Calu3 (cell line): ENCODE measurements around the gene KCNJ5. TPM values are rescaled to one million over a fixed set of nuclear protein-coding genes. Genes with fewer than 3 reads are reported as not detected.

Experiments used
- BruUV-seq: library from RNA; stranded (reverse); fragments of 400-500 nt; replicated peaks from 2 replicates; lab custom pipeline; 2021; lab: Mats Ljungman, UMichigan
- CTCF ChIA-PET: fragments of 300-600 bp; sonication (Branson Sonifier 250); formaldehyde crosslinking; loops from one replicate; lab custom pipeline; 2022; ENCODE audit warnings: antibody characterized with exemption; lab: Charles Lee
- DNase-seq: peaks from one replicate; pipeline ENCODE4 v3.0.0; 2022
- H3K27ac Mint-ChIP-seq: one replicate; pipeline ENCODE4 v1.8.0; 2022; ENCODE audit warnings: mixed read lengths; ENCODE audit not compliant: unreplicated experiment
- H3K27me3 Mint-ChIP-seq: one replicate; pipeline ENCODE4 v1.8.0; 2022; ENCODE audit warnings: mixed read lengths; ENCODE audit not compliant: unreplicated experiment
- H3K36me3 Mint-ChIP-seq: one replicate; pipeline ENCODE4 v1.8.0; 2022; ENCODE audit warnings: mild to moderate bottlenecking, moderate library complexity, mixed read lengths; ENCODE audit not compliant: insufficient read depth, unreplicated experiment
- H3K4me1 Mint-ChIP-seq: one replicate; pipeline ENCODE4 v1.8.0; 2022; ENCODE audit warnings: mild to moderate bottlenecking, low read depth, mixed read lengths; ENCODE audit not compliant: unreplicated experiment
- H3K4me3 Mint-ChIP-seq: one replicate; pipeline ENCODE4 v1.8.0; 2022; ENCODE audit warnings: mild to moderate bottlenecking, low read depth, moderate library complexity, mixed read lengths; ENCODE audit not compliant: unreplicated experiment
- H3K9me3 Mint-ChIP-seq: one replicate; pipeline ENCODE4 v1.8.0; 2022; ENCODE audit warnings: low read depth, mixed read lengths; ENCODE audit not compliant: unreplicated experiment
- CTCF ChIP-seq: fragments of 200-600 bp; IDR thresholded peaks from one replicate; pipeline ENCODE4 v1.8.0; 2022; ENCODE audit warnings: antibody characterized with exemption; ENCODE audit not compliant: unreplicated experiment
- intact Hi-C: fragments of 100-400 bp; cut with micrococcal nuclease; formaldehyde crosslinking; loops from one replicate; pipeline ENCODE4 v1.10.0; 2022; ENCODE audit not compliant: unreplicated experiment
- total RNA-seq: library from RNA; stranded (reverse); gene quantifications from 2 replicates; pipeline ENCODE4 v1.2.3, GENCODE V29; 2022

The KCNJ5 gene
- total RNA-seq, 1 experiment from 2014 or later, result not detected

- BruUV-seq, result no TSS peak
- CTCF ChIA-PET, result interaction anchor here (1.3 to 1.9 kb wide), 2 partner anchors 16 to 30 kb away, joined by 3 to 6 read pairs; no protein-coding TSS in a partner anchor
- Mint-ChIP-seq H3K27ac (no peak overlapping the region), H3K9me3 (no peaks in the 10 kb centered on the region), H3K27me3 (no peaks in the 10 kb centered on the region), H3K36me3 (peaks cover 7% of the 10 kb centered on the region), H3K4me3 (peak overlapping the region; percentile 72), H3K4me1 (no peaks in the 10 kb centered on the region)
- DNase-seq, result peak; percentile 35
- TF ChIP-seq CTCF, result no peak
- intact Hi-C loops, result no loop called here
Observed at GRCh38 chr11:128904656-128905344, 13.6 kb downstream of the KCNJ5 start.

GRCh38 chr11:128905345-128906184 is 14.4 kb downstream of the KCNJ5 start:
- intact Hi-C loops, result no loop called here
- no peaks in the 10 kb centered on the region for H3K9me3 Mint-ChIP-seq
- CTCF ChIA-PET, result interaction anchor here (0.7 to 2.2 kb wide), 8 partner anchors 15 to 149 kb away, joined by 3 to 16 read pairs (median 4); no protein-coding TSS in a partner anchor
- H3K4me1 Mint-ChIP-seq, result no peaks in the 10 kb centered on the region
- DNase-seq, result peak; percentile 69
- peak overlapping the region; percentile 72 for H3K4me3 Mint-ChIP-seq
- H3K27ac Mint-ChIP-seq, result no peak overlapping the region
- H3K36me3 Mint-ChIP-seq, result peaks cover 7% of the 10 kb centered on the region
- TF ChIP-seq CTCF, result peak; percentile 39
- BruUV-seq, result no TSS peak
- H3K27me3 Mint-ChIP-seq, result no peaks in the 10 kb centered on the region

- H3K4me1 Mint-ChIP-seq, result no peaks in the 10 kb centered on the region
- BruUV-seq, result no TSS peak
- intact Hi-C loops, result no loop called here
- H3K36me3 Mint-ChIP-seq, result peaks cover 7% of the 10 kb centered on the region
- TF ChIP-seq CTCF, result no peak
- no peak for DNase-seq
- peak overlapping the region; percentile 72 for H3K4me3 Mint-ChIP-seq
- no peak overlapping the region for H3K27ac Mint-ChIP-seq
- no peaks in the 10 kb centered on the region for H3K9me3 Mint-ChIP-seq
- H3K27me3 Mint-ChIP-seq, result no peaks in the 10 kb centered on the region
- CTCF ChIA-PET, result interaction anchor here (0.7 to 2.2 kb wide), 8 partner anchors 14 to 149 kb away, joined by 3 to 16 read pairs (median 4); no protein-coding TSS in a partner anchor
Observed at GRCh38 chr11:128906185-128907050, 15.3 kb downstream of the KCNJ5 start.

- H3K4me3 Mint-ChIP-seq, result no peak overlapping the region
- H3K4me1 Mint-ChIP-seq, result no peaks in the 10 kb centered on the region
- H3K36me3 Mint-ChIP-seq, result peaks cover 7% of the 10 kb centered on the region
- no peaks in the 10 kb centered on the region for H3K9me3 Mint-ChIP-seq
- no TSS peak for BruUV-seq
- intact Hi-C loops, result no loop called here
- DNase-seq, result no peak
- no peak for TF ChIP-seq CTCF
- CTCF ChIA-PET, result interaction anchor here (1.5 to 2.2 kb wide), 2 partner anchors 17 to 49 kb away, joined by 5 read pairs; no protein-coding TSS in a partner anchor
- no peaks in the 10 kb centered on the region for H3K27me3 Mint-ChIP-seq
- no peak overlapping the region for H3K27ac Mint-ChIP-seq
Observed at GRCh38 chr11:128907585-128907984, 16.4 kb downstream of the KCNJ5 start.
